WTC11 (cell line): ENCODE measurements around the gene WDR59.

Source experiments
- CREM ChIP-seq: sonication (generic); formaldehyde crosslinking; IDR thresholded peaks from 2 replicates; pipeline ENCODE4 v1.8.1; 2022; ENCODE audit warnings: mild to moderate bottlenecking, missing genetic modification reagents, moderate library complexity
- CTCF ChIP-seq: fragments of 200-600 bp; IDR thresholded peaks from 2 replicates; pipeline ENCODE4 v1.8.0; 2022; ENCODE audit warnings: antibody characterized with exemption
- MAX ChIP-seq: sonication (generic); formaldehyde crosslinking; IDR thresholded peaks from 2 replicates; pipeline ENCODE4 v1.8.0; 2022; ENCODE audit warnings: mild to moderate bottlenecking, missing genetic modification reagents
- MXD4 ChIP-seq: fragments of 250-450 bp; sonication (Bioruptor Pico); IDR thresholded peaks from 2 replicates; pipeline ENCODE4 v1.8.0; 2021; ENCODE audit warnings: mild to moderate bottlenecking, moderate library complexity, borderline replicate concordance
- RORB ChIP-seq: fragments of 250-450 bp; sonication (Bioruptor Pico); IDR thresholded peaks from 2 replicates; pipeline ENCODE4 v1.9.0; 2021; ENCODE audit warnings: mild to moderate bottlenecking
- SP1 ChIP-seq: sonication (generic); formaldehyde crosslinking; conservative IDR thresholded peaks from 2 replicates; pipeline ENCODE4 v1.8.1; 2022; ENCODE audit warnings: missing genetic modification reagents
- TEAD4 ChIP-seq: sonication (generic); formaldehyde crosslinking; IDR thresholded peaks from 2 replicates; pipeline ENCODE4 v1.8.0; 2022; ENCODE audit warnings: mild to moderate bottlenecking, missing genetic modification reagents
- ZBTB21 ChIP-seq: sonication (generic); formaldehyde crosslinking; IDR thresholded peaks from 2 replicates; pipeline ENCODE4 v1.8.1; 2023; ENCODE audit warnings: mild to moderate bottlenecking, missing genetic modification reagents, borderline replicate concordance
- ZNF232 ChIP-seq: sonication (generic); formaldehyde crosslinking; IDR thresholded peaks from 2 replicates; pipeline ENCODE4 v1.8.0; 2022; ENCODE audit warnings: mild to moderate bottlenecking, missing genetic modification reagents
- ZNF263 ChIP-seq: sonication (generic); formaldehyde crosslinking; IDR thresholded peaks from 2 replicates; pipeline ENCODE4 v1.8.1; 2022; ENCODE audit warnings: low read depth, mild to moderate bottlenecking, moderate library complexity, missing genetic modification reagents
- TF ChIP-seq, protein P1 (sequence below): sonication (generic); formaldehyde crosslinking; IDR thresholded peaks from 2 replicates; pipeline ENCODE4 v1.8.1; 2022; ENCODE audit warnings: low read depth, missing genetic modification reagents, borderline replicate concordance

DNA sequence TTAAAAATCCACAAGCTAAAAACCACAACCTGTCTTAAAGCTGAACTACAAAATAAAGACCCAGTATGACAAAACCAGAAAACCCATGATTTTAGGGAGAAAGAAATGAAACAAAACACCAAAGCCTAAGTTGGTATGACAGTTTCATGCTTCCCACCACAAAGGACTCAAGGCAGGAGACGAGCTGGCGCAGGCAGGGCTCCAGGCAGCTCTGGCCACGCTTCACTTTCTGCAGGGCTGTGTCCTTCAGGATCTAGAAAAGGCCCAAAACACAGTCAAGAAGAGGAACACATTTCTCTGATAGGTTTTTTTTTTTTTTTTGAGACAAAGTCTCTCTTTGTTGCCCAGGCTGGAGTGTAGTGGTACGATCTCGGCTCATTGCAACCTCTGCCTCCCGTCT is 75.3 kb downstream of the WDR59 start:
- TF ChIP-seq CTCF (no peak), ZNF263 (CRISPR knock-in tag) (no peak), RORB (no peak), MXD4 (no peak), MAX (CRISPR knock-in tag) (no peak), ZBTB21 (CRISPR knock-in tag) (no peak), SP1 (CRISPR knock-in tag) (no peak), CREM (CRISPR knock-in tag) (no peak), ZNF232 (no peak), TEAD4 (no peak)
- TF ChIP-seq, protein P1, sequence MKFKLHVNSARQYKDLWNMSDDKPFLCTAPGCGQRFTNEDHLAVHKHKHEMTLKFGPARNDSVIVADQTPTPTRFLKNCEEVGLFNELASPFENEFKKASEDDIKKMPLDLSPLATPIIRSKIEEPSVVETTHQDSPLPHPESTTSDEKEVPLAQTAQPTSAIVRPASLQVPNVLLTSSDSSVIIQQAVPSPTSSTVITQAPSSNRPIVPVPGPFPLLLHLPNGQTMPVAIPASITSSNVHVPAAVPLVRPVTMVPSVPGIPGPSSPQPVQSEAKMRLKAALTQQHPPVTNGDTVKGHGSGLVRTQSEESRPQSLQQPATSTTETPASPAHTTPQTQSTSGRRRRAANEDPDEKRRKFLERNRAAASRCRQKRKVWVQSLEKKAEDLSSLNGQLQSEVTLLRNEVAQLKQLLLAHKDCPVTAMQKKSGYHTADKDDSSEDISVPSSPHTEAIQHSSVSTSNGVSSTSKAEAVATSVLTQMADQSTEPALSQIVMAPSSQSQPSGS = no peak
